ENCODE data around the gene FOXG1.

Gene FOXG1

GRCh38 chr14:28758885-28759652 lies 7.5 kb upstream of the FOXG1 start:
- H3K9ac ChIP-seq (ENCODE audit: low read length): no peak overlapping the region
- no peak overlapping the region for H2AFZ ChIP-seq (ENCODE audit: low read length)
- H4K20me1 ChIP-seq (ENCODE audit: insufficient read depth, low read length): no peaks in the 10 kb centered on the region
- no peak overlapping the region for H3K4me2 ChIP-seq (ENCODE audit: low read length)
- no peaks in the 10 kb centered on the region for H3K4me1 ChIP-seq (ENCODE audit: insufficient read depth, low read length, severe bottlenecking)
- no peaks in the 10 kb centered on the region for H3K9me3 ChIP-seq (ENCODE audit: low read length)
- H3K27ac ChIP-seq (ENCODE audit: low read depth, low read length, poor library complexity, severe bottlenecking): no peak overlapping the region
- H3K27me3 ChIP-seq (ENCODE audit: insufficient read depth, low read length): no peaks in the 10 kb centered on the region
- H3F3A ChIP-seq (ENCODE audit: insufficient read depth, low read length): no peaks in the 10 kb centered on the region
- H3K4me3 ChIP-seq (ENCODE audit: low read depth, low read length, poor library complexity, severe bottlenecking): no peak overlapping the region
- H3K36me3 ChIP-seq (ENCODE audit: insufficient read depth, low read length): no peaks in the 10 kb centered on the region
- no peaks in the 10 kb centered on the region for H3K9me2 ChIP-seq (ENCODE audit: low read depth, low read length)
- no peaks in the 10 kb centered on the region for H3K79me2 ChIP-seq (ENCODE audit: insufficient read depth, low read length)
- no peak for TF ChIP-seq CTCF (IDR thresholded peaks at IDR 0.05; ENCODE audit: low read length)

GRCh38 chr14:28759653-28760313 lies 6.8 kb upstream of the FOXG1 start:
- Histone ChIP-seq H3K4me3 (ENCODE audit: low read depth, low read length, poor library complexity, severe bottlenecking) (no peak overlapping the region), H3K4me2 (ENCODE audit: low read length) (no peak overlapping the region), H3K4me1 (ENCODE audit: insufficient read depth, low read length, severe bottlenecking) (no peaks in the 10 kb centered on the region), H3K27ac (ENCODE audit: low read depth, low read length, poor library complexity, severe bottlenecking) (no peak overlapping the region), H2AFZ (ENCODE audit: low read length) (no peak overlapping the region), H3F3A (ENCODE audit: insufficient read depth, low read length) (no peaks in the 10 kb centered on the region), H3K79me2 (ENCODE audit: insufficient read depth, low read length) (no peaks in the 10 kb centered on the region), H4K20me1 (ENCODE audit: insufficient read depth, low read length) (no peaks in the 10 kb centered on the region), H3K9me2 (ENCODE audit: low read depth, low read length) (no peaks in the 10 kb centered on the region), H3K36me3 (ENCODE audit: insufficient read depth, low read length) (no peaks in the 10 kb centered on the region), H3K9ac (ENCODE audit: low read length) (no peak overlapping the region), H3K27me3 (ENCODE audit: insufficient read depth, low read length) (no peaks in the 10 kb centered on the region), H3K9me3 (ENCODE audit: low read length) (no peaks in the 10 kb centered on the region)
- no peak for TF ChIP-seq CTCF (IDR thresholded peaks at IDR 0.05; ENCODE audit: low read length)
- TF ChIP-seq EZH2 (IDR thresholded peaks at IDR 0.05; ENCODE audit: borderline replicate concordance, low read length): no peak

DNA sequence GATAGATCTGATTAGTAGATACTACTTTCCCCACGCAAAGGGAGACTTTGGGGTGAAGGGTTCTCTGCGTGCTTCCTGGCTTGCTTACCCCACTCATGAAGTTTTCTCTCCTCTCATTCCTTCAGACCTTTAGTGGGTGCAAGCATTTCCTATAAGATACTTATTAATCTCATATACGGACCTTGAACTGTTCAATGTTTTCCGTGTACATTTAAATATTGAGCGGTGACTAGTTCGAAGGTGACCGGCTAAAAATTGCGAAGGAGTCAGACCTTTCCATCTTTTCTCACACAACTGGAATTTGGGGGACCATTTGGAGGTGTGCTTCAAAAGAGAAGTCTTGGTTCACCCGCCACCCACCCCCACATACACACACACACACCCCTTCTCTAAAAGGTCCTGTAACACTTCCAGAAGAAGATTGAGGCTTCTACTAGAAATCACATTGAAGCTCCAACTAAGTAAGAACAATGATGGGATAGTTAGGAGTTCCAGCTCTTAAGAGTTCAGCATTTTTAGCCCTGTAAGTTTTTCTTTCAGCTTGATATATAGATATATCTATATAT lies 6.1 kb upstream of the FOXG1 start:
- Histone ChIP-seq H3K27me3 (ENCODE audit: insufficient read depth, low read length) (no peaks in the 10 kb centered on the region), H3K36me3 (ENCODE audit: insufficient read depth, low read length) (no peaks in the 10 kb centered on the region), H3K4me2 (ENCODE audit: low read length) (no peak overlapping the region), H3K9me2 (ENCODE audit: low read depth, low read length) (no peaks in the 10 kb centered on the region), H3F3A (ENCODE audit: insufficient read depth, low read length) (no peaks in the 10 kb centered on the region), H4K20me1 (ENCODE audit: insufficient read depth, low read length) (no peaks in the 10 kb centered on the region), H2AFZ (ENCODE audit: low read length) (no peak overlapping the region), H3K9me3 (ENCODE audit: low read length) (no peaks in the 10 kb centered on the region), H3K4me1 (ENCODE audit: insufficient read depth, low read length, severe bottlenecking) (no peaks in the 10 kb centered on the region), H3K9ac (ENCODE audit: low read length) (no peak overlapping the region), H3K79me2 (ENCODE audit: insufficient read depth, low read length) (no peaks in the 10 kb centered on the region), H3K4me3 (ENCODE audit: low read depth, low read length, poor library complexity, severe bottlenecking) (no peak overlapping the region), H3K27ac (ENCODE audit: low read depth, low read length, poor library complexity, severe bottlenecking) (no peak overlapping the region)
- TF ChIP-seq CTCF (IDR thresholded peaks at IDR 0.05; ENCODE audit: low read length): no peak
- TF ChIP-seq EZH2 (IDR thresholded peaks at IDR 0.05; ENCODE audit: borderline replicate concordance, low read length): no peak

All from OCI-LY1 (cell line).